Colonic mucosa (tissue), 4 donors: Measurements from ENCODE around the gene SCN7A. TPM values are rescaled to one million over a fixed set of nuclear protein-coding genes. Genes with fewer than 3 reads are reported as not detected.

Experiments
- DNase-seq: peaks from one replicate; pipeline ENCODE4 v3.0.0-alpha.2; 2020
- H3K27ac ChIP-seq: fragments of 200-600 bp; one replicate; pipeline ENCODE4 v1.8.0; 2021
- H3K27me3 ChIP-seq: fragments of 200-600 bp; one replicate; pipeline ENCODE4 v1.8.0; 2021
- H3K36me3 ChIP-seq: fragments of 200-600 bp; one replicate; pipeline ENCODE4 v1.8.0; 2021
- H3K4me1 ChIP-seq: fragments of 200-600 bp; one replicate; pipeline ENCODE4 v1.8.0; 2021; ENCODE audit warnings: mild to moderate bottlenecking
- H3K4me3 ChIP-seq: fragments of 200-600 bp; one replicate; pipeline ENCODE4 v1.8.0; 2021
- H3K9ac ChIP-seq, 2 donors: one replicate each; pipeline ENCODE4 v1.7.0; 2013; ENCODE audit warnings: control low read depth in 2 of 2, low read depth in 2 of 2, low read length in 2 of 2
- H3K9me3 ChIP-seq: fragments of 200-600 bp; one replicate; pipeline ENCODE4 v1.8.0; 2021
- intact Hi-C: fragments of 100-400 bp; cut with DNase I; formaldehyde crosslinking; loops from one replicate; pipeline ENCODE4 v1.14.1; 2022
- total RNA-seq, 2 donors: library from RNA; stranded (reverse); fragmentation: NEBNext Ultra II Directional in 1 of 2; extraction: Animal tissue kit (Norgen Biotek cat#: 25700) in 1 of 2; gene quantifications; one replicate each; pipeline ENCODE4 v1.2.1, GENCODE V29; 2021
- TF ChIP-seq, protein P1 (sequence below): fragments of 200-600 bp; IDR thresholded peaks from one replicate; pipeline ENCODE4 v1.8.0; 2022; ENCODE audit warnings: antibody characterized with exemption, mild to moderate bottlenecking
- donor health status: healthy.
- donor health status: DM: no; HTN: no; CAD: no.
- donor health status: DM: no; HTN: no; CAD: no.

Gene SCN7A
- total RNA-seq, 2 donors from 2014 or later = 1.2 to 6.7 TPM

GRCh38 chr2:166499281-166499680, 5.2 kb upstream of the SCN7A start:
- H3K27ac ChIP-seq = no peak overlapping the region
- no peak overlapping the region for H3K4me3 ChIP-seq
- no peak overlapping the region for H3K9ac ChIP-seq
- DNase-seq = no peak
- intact Hi-C loops = no loop called here
- H3K4me1 ChIP-seq = no peaks in the 10 kb centered on the region
- H3K27me3 ChIP-seq = no peaks in the 10 kb centered on the region
- no peaks in the 10 kb centered on the region for H3K36me3 ChIP-seq
- H3K9me3 ChIP-seq = no peaks in the 10 kb centered on the region
- TF ChIP-seq, protein P1, sequence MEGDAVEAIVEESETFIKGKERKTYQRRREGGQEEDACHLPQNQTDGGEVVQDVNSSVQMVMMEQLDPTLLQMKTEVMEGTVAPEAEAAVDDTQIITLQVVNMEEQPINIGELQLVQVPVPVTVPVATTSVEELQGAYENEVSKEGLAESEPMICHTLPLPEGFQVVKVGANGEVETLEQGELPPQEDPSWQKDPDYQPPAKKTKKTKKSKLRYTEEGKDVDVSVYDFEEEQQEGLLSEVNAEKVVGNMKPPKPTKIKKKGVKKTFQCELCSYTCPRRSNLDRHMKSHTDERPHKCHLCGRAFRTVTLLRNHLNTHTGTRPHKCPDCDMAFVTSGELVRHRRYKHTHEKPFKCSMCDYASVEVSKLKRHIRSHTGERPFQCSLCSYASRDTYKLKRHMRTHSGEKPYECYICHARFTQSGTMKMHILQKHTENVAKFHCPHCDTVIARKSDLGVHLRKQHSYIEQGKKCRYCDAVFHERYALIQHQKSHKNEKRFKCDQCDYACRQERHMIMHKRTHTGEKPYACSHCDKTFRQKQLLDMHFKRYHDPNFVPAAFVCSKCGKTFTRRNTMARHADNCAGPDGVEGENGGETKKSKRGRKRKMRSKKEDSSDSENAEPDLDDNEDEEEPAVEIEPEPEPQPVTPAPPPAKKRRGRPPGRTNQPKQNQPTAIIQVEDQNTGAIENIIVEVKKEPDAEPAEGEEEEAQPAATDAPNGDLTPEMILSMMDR = no peak

GRCh38 chr2:166491461-166491860, 2.6 kb downstream of the SCN7A start:
- H3K9me3 ChIP-seq = no peaks in the 10 kb centered on the region
- no peaks in the 10 kb centered on the region for H3K4me1 ChIP-seq
- H3K4me3 ChIP-seq = no peak overlapping the region
- H3K27me3 ChIP-seq = no peaks in the 10 kb centered on the region
- H3K36me3 ChIP-seq = no peaks in the 10 kb centered on the region
- DNase-seq = no peak
- H3K9ac ChIP-seq = no peak overlapping the region
- no peak overlapping the region for H3K27ac ChIP-seq
- TF ChIP-seq, protein P1 = no peak
- intact Hi-C loops = no loop called here

DNA sequence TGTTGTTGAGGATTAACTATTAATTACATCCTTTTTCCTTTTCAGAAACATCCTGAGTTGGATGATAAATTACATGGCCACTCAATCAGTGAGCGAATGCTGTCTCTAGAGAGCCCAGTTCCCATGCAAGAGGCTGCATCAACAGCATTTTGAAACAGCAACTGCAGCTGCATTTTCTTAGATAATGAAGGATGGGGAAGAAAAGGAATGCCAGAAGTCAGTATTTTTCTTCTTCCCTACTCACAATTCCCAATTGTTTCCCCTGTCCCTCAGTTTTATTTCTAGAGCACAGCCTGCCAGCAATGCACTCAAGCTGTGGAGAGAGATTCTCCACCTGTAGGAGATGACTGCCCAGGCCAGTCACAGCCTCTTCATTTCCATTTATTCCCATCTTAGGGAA, 6.9 kb downstream of the SCN7A start:
- Histone ChIP-seq H3K9me3 (no peaks in the 10 kb centered on the region), H3K4me3 (no peak overlapping the region), H3K36me3 (no peaks in the 10 kb centered on the region), H3K9ac (no peak overlapping the region), H3K27ac (no peak overlapping the region), H3K27me3 (no peaks in the 10 kb centered on the region), H3K4me1 (no peaks in the 10 kb centered on the region)
- TF ChIP-seq, protein P1 = no peak
- DNase-seq = no peak
- intact Hi-C loops = no loop called here

DNA sequence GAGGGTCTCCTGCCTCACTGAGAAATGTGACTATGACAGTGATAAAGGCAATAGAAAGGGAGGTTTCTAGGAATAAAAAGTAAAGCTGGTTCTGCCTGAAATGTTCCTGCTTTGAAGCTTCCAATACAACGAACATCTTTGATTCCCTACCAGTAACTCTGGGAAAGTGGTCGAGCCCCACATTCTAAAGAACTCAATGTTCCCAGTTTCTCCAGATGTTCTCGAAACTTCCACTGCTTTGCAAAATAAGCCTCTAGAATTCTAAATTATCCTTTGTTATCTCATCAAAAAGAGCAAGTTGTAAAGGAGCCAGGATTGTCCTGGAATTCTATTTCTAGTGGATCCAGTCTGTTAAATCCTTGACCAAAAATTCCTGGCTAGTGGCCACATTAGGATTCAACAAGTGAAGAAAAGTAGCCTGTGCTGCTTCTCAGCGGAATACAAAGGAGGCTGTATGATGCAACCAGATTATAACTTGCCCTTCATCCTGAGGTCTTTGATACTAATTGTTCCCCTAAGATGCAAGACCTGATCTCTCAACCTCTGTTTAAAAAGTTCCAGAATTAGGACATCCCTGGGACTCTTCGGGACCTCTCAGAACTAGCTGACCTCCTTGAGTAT, 8.4 kb downstream of the SCN7A start:
- Histone ChIP-seq H3K4me1 (no peaks in the 10 kb centered on the region), H3K9ac (no peak overlapping the region), H3K27ac (no peak overlapping the region), H3K36me3 (no peaks in the 10 kb centered on the region), H3K9me3 (no peaks in the 10 kb centered on the region), H3K27me3 (no peaks in the 10 kb centered on the region), H3K4me3 (no peak overlapping the region)
- TF ChIP-seq, protein P1 = no peak
- intact Hi-C loops = no loop called here
- no peak for DNase-seq

- H3K36me3 ChIP-seq = no peaks in the 10 kb centered on the region
- TF ChIP-seq, protein P1 = no peak
- intact Hi-C loops = no loop called here
Measured at GRCh38 chr2:166472332-166472731, 21.7 kb downstream of the SCN7A start.

More at GRCh38 chr2:166472332-166472731, 21.7 kb downstream of the SCN7A start:
- DNase-seq = no peak
- H3K27me3 ChIP-seq = no peaks in the 10 kb centered on the region
- no peaks in the 10 kb centered on the region for H3K9me3 ChIP-seq
- no peak overlapping the region for H3K9ac ChIP-seq
- H3K27ac ChIP-seq = no peak overlapping the region
- no peak overlapping the region for H3K4me3 ChIP-seq
- H3K4me1 ChIP-seq = no peaks in the 10 kb centered on the region
